AG04450 (cell line): ENCODE data around the gene BCLAF3. TPM values are rescaled to one million over a fixed set of nuclear protein-coding genes. Genes with fewer than 3 reads are reported as not detected.

Source experiments
- CTCF ChIA-PET: fragments of 300-600, 350-600 bp; formaldehyde crosslinking; extraction: SDS; loops from one replicate; lab custom pipeline; 2022; ENCODE audit warnings: antibody characterized with exemption, inconsistent platforms; lab: Charles Lee
- POLR2A ChIA-PET: fragments of 350-600 bp; formaldehyde crosslinking; extraction: SDS; loops from one replicate; lab custom pipeline; 2021; ENCODE audit warnings: antibody characterized with exemption, inconsistent platforms; lab: Yijun Ruan, JAX
- DNase-seq: peaks from one replicate; pipeline ENCODE4 v3.0.0-alpha.2; 2011; ENCODE audit warnings: low read depth, low spot score
- H3K27ac ChIP-seq: one replicate; pipeline ENCODE4 v1.5.1; 2012; ENCODE audit warnings: low read depth, low read length, control low read depth
- H3K27me3 ChIP-seq: one replicate; pipeline ENCODE4 v1.6.0; 2012; ENCODE audit warnings: low read length; ENCODE audit not compliant: control insufficient read depth, insufficient read depth
- H3K4me3 ChIP-seq: 2 replicates; pipeline ENCODE4 v1.5.1; 2011; ENCODE audit warnings: mild to moderate bottlenecking, low read depth, low read length, control low read depth
- H3K9me3 ChIP-seq: 2 replicates; pipeline ENCODE4 v1.5.1; 2012; ENCODE audit warnings: low read length; ENCODE audit not compliant: control insufficient read depth, insufficient read depth
- polyA plus RNA-seq: library from polyadenylated mRNA; depleted of rRNA; stranded (reverse); fragments of >200 nt; gene quantifications from 2 replicates; pipeline ENCODE4 v1.2.3, GENCODE V29; 2011
- TF ChIP-seq, protein P1 (sequence below): IDR thresholded peaks from 2 replicates; pipeline ENCODE4 v1.5.1; 2011; ENCODE audit warnings: low read depth, low read length, control low read depth, inconsistent platforms

The BCLAF3 gene
- polyA plus RNA-seq, 1 experiment: 2.8 TPM

DNA sequence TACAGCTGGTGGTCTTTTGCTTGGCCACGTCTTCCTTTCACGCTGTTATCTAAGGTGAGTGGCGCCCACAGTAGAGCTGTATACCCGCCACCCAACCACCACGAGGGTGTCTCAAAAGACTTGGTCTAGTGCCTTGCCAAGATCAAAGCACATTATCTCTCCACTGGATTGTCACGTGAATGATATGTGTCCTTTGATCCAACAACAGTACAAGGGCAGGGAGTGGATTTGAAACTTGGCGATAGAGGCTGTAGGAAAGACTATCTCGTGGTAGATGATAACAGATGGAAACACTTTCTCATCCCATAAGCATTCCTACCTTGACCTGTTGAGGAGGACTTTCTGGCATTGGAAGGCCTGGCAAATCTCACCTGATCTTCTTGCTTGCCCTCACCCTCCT, 37.7 kb upstream of the BCLAF3 start:
- CTCF ChIA-PET: no interaction called here
- POLR2A ChIA-PET: no interaction called here
- Histone ChIP-seq H3K27me3 (no peaks in the 10 kb centered on the region), H3K27ac (no peak overlapping the region), H3K4me3 (no peak overlapping the region), H3K9me3 (no peaks in the 10 kb centered on the region)
- DNase-seq: no peak
- TF ChIP-seq, protein P1, sequence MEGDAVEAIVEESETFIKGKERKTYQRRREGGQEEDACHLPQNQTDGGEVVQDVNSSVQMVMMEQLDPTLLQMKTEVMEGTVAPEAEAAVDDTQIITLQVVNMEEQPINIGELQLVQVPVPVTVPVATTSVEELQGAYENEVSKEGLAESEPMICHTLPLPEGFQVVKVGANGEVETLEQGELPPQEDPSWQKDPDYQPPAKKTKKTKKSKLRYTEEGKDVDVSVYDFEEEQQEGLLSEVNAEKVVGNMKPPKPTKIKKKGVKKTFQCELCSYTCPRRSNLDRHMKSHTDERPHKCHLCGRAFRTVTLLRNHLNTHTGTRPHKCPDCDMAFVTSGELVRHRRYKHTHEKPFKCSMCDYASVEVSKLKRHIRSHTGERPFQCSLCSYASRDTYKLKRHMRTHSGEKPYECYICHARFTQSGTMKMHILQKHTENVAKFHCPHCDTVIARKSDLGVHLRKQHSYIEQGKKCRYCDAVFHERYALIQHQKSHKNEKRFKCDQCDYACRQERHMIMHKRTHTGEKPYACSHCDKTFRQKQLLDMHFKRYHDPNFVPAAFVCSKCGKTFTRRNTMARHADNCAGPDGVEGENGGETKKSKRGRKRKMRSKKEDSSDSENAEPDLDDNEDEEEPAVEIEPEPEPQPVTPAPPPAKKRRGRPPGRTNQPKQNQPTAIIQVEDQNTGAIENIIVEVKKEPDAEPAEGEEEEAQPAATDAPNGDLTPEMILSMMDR: no peak

DNA sequence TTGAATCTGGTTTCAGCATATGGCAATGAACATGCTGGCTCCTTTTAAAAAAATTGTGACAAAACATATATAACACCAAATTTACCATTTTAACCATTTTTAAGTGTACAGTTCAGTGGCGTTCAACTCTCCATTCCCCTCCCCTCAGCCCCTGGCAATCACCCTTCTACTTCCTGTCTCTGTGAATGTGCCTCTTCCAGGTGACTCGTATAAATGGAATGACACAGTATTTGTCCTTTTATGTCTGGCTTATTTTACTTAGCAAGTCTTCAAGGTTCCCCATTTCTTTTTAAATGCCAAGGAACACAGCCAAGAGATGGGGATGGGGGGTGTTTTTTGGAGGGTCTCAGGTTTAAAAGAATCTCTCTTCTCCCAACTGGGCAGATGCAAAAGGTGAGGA, 35.4 kb upstream of the BCLAF3 start:
- no peaks in the 10 kb centered on the region for H3K27me3 ChIP-seq
- CTCF ChIA-PET: no interaction called here
- DNase-seq: peak; percentile 1
- no peaks in the 10 kb centered on the region for H3K9me3 ChIP-seq
- no peak overlapping the region for H3K27ac ChIP-seq
- TF ChIP-seq, protein P1: no peak
- no peak overlapping the region for H3K4me3 ChIP-seq
- POLR2A ChIA-PET: no interaction called here

DNA sequence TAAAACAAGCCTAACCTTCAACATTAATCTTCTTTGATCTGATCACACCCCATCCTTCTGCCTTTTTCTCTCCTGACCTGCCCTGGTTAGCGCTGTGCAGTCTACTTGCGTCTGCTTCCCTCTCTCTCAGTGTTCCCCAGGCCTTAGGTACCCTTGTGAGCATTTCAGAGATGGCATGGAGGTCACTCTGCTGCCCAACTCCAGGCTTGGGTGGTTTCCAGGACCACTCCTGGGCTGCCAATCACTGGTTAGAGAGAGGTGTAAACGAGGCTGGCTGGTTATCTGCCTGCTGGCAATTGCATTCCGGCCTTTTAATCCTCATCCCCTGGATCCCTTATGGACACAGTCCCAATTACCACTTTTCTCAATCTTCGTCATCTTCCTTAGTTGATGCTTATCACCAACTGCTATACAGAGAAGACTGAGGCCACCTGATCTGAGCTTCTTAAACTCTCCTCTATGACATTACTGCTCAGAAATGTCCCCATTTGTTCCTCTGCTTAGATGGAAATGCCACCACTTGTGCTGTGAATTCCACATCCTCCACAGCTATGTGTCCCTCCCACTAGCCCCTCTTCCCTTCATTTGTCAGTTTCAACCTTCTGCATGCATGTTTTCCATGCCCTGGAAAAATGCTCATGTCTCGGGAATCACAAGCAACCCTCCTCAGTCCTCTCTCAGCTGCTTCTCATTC, 29.0 kb upstream of the BCLAF3 start:
- no peak for DNase-seq
- Histone ChIP-seq H3K27me3 (no peaks in the 10 kb centered on the region), H3K27ac (no peak overlapping the region), H3K4me3 (no peak overlapping the region), H3K9me3 (no peaks in the 10 kb centered on the region)
- CTCF ChIA-PET: no interaction called here
- TF ChIP-seq, protein P1: no peak
- POLR2A ChIA-PET: no interaction called here

DNA sequence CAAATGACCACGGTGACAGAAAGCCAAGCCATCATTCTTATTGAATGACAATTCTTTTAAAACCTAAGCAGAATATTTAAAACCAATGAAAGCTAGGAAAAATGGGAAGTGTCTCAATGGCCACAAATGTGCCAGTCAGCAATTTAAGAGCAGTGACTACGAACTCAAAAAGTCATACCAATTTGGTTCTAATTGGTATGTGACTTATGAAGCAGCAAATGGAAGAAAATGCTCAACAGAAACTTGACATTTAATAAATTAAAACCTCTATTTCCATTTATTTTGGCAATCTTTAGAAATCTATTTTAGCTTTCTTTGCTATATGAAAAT, 25.7 kb upstream of the BCLAF3 start:
- TF ChIP-seq, protein P1: no peak
- ChIA-PET POLR2A (no interaction called here), CTCF (no interaction called here)
- DNase-seq: no peak
- no peaks in the 10 kb centered on the region for H3K9me3 ChIP-seq
- no peak overlapping the region for H3K4me3 ChIP-seq
- H3K27me3 ChIP-seq: no peaks in the 10 kb centered on the region
- H3K27ac ChIP-seq: no peak overlapping the region

DNA sequence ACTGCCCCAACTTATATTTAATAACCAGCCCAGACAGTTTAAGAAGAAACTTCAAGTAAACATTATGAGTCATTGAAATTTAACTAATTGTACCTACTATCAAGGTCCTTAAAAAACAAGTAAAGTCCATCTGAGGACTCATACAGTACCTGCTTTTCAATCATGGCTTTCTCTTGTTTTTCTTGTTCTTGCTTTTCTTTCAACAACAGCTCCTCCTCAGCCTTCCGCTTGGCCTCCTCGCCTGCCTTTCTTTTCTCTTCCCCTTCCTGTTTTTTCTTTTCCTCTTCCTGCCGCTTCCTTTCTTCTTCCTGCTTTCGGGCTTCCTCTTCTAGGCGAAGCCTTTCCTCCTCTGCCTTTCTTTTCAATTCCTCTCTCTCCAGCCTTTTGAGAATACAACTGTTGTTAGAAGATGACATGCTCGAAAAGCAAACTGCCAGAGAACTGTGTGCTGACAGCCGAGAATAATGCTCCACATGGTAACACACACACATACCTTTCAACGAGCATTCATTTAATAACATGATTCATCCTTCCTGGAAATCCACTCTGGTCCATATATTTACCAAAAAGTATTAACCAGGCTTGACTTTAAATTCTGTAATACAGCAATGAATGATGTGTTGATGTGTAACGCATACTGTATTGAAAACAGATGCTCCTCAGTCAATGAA, 25.2 kb upstream of the BCLAF3 start:
- ChIA-PET POLR2A (no interaction called here), CTCF (no interaction called here)
- TF ChIP-seq, protein P1: no peak

More for the DNA sequence above, 25.2 kb upstream of the BCLAF3 start:
- no peak for DNase-seq
- Histone ChIP-seq H3K9me3 (no peaks in the 10 kb centered on the region), H3K27me3 (no peaks in the 10 kb centered on the region), H3K4me3 (no peak overlapping the region), H3K27ac (no peak overlapping the region)
